ENCODE data around the gene SRSF9.
A peak's percentile ranks its signal among the peaks of the same experiment; 100 is the strongest.
"Not testable (repeated sequence)": the region's sequence is repeated elsewhere in the genome, so short reads cannot be mapped to it uniquely, and the experiment has no call there.

Gene SRSF9

DNA sequence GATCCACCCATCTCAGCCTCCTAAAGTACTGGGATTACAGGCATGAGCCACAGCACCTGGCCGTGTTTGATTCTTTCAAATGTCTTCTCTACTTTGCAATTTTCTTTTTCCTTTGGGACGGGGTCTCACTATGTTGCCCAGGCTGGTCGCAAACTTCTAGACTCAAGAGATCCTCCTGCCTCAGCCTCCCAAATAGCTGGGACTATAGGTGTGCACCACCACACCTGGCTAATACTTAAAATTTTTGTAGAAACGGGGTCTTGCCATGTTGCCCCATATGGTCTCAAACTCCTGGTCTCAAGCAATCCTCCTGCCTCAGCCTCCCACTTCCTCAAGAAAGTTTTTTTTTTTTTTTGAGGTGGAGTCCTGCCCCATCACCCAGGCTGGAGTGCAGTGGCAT is 21.6 kb downstream of the SRSF9 start:
- DNase-seq: no peak

DNA sequence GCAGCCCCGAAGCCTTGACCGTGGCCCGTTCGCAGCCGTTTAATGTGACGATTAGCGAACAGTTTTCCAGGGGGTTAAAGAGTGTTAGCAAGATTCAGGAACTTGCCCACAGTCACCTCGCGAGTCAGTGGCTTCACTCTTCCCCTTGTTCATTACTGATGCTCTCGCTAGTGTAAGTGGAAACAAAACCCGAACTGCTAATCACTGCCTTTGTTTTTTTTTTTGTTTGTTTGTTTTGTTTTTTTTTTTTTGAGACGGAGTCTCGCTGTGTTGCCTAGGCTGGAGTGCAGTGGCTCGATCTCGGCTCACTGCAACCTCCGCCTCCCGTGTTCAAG is 22.7 kb downstream of the SRSF9 start:
- not testable (repeated sequence) for DNase-seq

DNA sequence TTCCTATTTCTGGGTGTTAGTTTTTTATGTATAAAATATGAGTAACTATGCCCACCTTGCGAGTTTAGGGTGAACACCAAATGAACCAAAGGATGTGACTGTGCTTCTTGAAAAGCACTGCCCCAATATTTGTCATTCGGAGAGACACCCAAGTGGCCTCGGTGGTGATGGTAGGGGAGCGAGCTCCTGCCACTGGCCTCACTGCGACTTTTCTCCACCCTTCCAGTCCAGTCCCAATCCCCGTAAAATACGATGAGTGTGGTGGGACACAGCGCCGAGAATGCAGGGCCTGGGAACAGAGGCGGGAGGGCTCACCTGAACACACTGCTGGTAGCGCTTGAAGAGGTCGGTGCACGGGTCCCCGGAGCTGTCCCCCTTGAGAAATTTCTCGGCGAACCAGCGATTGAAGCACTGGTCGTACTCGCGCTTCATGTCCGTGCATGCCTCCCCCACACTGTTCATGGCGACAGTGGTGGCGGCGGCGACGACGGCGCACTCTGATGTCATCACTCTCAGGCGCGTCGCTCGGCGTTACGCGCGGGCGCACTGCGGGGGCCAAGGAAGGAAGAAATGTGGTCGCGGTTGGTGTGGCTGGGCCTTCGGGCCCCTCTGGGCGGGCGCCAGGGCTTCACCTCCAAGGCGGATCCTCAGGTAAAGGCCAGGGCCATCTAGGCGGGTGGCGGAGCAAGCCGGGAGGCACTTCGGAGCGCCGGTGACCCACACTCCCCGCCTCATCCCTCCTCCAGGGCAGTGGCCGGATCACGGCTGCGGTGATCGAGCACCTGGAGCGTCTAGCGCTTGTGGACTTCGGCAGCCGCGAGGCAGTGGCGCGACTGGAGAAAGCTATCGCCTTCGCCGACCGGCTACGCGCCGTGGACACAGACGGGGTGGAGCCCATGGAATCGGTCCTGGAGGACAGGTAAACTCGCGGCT is 23.4 kb downstream of the SRSF9 start, which contains the start of the genes GATC and TRIAP1:
Gene GATC (plus strand): TSS at position 534 of the 933 bp plus-strand sequence. CDS start 37 bp downstream, at position 571.
Gene TRIAP1 (minus strand): TSS at position 474 of the 933 bp plus-strand sequence. CDS start 12 bp downstream, at position 462.
- peak; percentile 87 for DNase-seq

DNA sequence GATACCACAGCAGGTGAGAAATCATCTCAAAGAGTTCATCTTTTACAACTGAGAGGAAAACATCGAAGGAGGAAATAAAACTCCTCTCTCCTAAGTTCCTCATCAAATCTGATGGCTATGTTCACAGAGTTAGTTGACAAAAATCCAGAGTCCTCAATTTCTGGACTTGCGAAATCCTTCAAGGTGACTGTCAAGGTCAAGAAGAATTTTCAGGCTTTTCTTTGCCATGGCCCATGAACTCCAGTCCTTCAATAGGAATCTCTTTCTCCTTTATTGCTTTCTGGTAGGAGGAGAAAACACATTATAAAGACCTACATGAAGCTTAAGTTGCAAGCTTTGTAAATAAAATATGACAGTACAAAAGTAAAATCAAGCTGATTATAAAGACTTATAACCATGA is 24.9 kb downstream of the SRSF9 start:
- DNase-seq: no peak

DNA sequence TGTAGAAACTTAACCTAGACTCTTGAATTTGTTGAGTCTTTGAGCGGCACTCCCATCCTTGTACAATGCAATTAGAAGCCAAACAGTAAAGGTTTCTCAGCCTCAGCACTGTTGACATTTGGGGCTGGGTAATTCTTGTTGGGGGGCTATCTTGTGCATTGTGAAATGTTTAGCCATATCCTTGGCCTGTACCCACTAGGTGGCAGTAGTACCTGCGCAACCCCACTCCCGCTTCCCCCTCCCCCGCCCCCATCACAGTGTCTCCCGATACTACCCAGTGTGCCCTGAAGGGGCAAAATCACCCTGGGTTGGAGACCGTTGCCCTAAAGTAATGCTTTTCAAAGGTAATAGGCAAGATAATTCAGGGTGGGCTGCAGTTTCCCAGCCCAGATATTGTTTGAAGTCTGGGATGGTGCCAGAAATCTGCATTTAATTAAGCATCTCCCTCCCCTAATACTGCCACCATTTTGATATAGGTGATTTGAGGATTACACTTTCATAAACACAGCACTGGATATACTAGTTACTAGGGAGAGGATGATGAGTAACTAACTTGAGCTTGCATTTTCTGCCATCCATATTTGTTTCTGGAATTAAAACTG is 29.8 kb downstream of the SRSF9 start:
- peak; percentile 31 to 47 for DNase-seq

DNA sequence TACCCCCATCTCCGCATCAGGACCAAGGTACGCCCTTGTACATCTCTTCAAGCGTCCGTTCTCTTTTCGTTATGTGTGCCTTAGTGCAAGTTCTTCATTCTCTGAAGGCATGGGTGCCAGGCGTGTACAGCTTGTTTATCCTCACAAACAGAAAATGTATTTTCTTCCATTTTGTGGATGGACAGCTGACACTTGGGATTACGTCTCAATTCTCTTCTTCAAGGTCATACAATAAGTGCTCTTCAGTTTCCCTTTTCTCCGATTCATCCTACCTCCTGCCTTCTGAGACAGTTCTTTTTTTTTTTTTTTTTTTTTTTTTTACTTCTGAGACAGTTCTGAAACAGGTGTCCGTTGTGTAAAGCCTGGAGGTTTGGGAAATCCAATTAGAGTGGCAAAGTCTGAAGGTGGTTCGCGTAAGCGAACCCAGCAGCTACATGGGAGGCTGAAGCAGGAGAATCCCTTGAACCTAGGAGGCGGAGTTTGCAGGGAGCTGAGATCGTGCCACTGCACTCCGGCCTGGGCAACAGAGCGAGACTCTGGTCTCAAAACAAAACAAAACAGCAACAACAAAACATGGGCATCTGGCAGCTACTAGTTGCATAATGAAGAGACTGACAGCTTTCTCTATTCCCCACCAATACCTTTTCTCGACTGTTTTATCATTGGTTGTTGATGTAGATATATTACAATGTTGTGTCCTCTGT is 30.9 kb downstream of the SRSF9 start:
- DNase-seq: no peak

DNA sequence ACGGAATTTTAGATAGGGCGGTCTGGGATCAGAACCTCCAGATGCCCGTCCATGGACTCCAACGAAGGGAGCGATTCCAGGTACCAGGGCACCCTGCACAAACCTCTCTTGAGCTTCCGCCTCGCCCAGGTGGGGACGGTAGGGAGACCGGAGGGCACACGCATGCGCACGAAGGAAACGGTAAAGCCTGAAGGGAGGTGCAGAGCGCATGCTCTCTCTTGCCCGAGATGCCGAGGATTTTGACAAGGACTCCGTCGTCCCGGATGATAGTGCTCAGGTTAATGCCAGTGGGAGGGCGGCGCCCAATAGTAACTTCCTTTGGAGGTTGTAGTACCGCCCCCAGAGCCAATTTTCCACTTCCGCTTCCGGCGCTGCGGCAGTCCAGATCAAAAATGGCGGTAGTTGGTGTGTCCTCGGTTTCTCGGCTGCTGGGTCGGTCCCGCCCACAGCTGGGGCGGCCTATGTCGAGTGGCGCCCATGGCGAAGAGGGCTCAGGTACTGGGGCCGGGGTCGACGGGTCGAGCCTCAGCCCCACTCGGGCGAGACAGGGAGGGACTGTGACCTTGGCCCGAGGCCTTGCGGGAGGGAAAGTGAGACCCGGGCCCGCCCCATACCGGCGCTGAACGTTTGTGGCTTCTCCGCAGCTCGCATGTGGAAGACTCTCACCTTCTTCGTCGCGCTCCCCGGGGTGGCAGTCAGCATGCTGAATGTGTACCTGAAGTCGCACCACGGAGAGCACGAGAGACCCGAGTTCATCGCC is 31.6 kb downstream of the SRSF9 start, which contains the start of gene COX6A1:
Gene COX6A1 (plus strand): TSS at position 379 of the 760 bp plus-strand sequence. CDS start 14 bp downstream, at position 393.
- peak; percentile 98 to 99 for DNase-seq

DNA sequence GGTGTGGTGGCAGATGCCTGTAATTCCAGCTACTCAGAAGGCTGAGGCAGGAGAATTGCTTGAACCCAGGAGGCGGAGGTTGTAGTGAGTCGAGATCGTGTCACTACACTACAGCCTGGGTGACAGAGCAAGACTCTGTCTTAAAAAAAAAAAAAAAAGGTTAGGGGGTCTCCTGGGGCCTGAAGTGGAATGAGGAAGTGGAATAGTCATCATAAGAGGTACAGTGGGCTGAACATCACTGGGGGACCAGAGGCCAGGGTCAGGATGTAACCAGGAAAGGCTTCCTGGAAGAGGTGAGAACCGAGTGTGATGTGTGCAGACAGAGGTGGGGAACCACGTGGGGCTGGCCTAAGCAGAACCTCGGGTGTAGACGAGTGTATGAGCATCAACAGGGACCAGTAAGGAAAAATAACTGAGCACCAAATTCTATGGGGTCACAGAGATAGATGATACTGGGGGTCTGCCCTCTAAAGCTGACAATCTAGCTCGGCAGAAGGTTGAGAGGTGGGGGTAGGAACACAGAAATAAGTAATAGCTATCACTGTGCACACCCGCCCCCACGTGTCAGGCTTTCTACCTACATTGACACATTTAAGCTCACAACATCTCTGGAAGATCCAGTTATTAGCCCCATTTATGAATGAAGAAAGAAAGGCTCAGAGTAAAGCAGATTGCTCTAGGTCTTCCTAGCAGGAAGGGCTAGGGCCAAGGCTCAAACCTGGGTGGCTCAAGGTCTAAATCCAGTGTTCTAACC is 36.6 kb downstream of the SRSF9 start:
- DNase-seq: no peak

DNA sequence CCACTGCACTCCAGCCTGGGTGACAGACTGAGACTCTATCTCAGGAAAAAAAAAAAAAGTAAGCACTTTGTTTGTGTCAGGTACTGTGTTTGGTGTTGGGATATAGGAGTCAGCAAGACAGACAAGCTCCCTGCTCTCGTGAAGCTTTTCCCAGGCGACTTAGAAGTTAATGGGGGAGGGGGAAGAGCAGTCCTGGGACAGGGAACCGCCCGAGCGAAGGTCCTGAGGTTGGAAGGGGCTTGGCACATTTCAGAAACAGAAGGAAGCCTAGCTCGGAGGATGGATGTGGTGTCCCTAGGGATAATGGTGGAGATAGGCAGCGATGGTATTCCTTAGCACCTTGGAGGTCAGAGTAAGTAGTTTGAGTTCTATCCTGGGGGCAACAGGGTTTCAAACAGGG is 40.2 kb downstream of the SRSF9 start:
- no peak for DNase-seq

DNA sequence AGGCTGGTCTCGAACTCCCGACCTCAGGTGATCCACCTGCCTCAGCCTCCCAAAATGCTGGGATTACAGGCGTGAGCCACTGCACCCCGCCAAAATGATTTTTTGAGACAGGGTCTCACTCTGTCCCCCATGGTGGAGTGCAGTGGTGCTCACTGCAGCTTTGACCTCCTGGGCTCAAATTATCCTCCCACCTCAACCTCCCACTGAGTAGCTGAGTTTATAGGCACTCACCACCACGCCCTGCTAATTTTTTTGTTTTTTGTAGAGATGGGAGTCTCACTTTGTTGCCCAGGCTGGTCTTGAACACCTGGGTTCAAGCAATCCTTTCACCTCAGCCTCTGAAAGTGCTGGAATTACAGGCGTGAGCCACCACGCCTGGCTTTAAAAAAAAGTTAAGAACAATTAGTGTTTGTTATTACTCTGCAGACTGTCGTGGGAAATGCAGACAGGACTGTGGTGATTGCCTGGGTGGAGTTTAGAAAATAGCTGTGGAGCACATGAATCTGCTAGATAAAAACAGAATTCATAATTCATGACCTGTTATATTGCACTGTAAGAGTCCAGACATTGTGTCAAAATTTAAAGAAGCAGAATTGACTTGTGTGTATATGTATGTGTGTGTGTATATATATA is 40.8 kb downstream of the SRSF9 start:
- no peak for DNase-seq

DNA sequence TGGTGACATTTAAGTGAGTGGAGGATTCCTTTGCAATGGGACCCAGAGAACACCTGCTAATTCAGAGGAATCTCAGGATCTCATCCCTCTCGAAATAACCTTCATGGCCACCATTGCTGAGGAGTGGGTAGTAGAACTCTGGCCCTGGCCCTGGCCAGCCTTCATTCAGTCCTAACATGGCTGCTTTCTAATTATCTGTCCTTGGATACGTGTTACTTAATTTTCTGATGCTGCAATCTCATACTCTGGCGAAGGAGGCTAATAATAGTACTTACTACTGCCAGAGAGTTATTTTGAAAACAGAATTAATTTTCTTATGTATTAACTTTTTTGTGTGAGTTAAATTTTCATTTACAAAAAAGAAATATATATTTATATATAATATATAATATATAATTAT is 43.8 kb downstream of the SRSF9 start:
- no peak for DNase-seq

DNA sequence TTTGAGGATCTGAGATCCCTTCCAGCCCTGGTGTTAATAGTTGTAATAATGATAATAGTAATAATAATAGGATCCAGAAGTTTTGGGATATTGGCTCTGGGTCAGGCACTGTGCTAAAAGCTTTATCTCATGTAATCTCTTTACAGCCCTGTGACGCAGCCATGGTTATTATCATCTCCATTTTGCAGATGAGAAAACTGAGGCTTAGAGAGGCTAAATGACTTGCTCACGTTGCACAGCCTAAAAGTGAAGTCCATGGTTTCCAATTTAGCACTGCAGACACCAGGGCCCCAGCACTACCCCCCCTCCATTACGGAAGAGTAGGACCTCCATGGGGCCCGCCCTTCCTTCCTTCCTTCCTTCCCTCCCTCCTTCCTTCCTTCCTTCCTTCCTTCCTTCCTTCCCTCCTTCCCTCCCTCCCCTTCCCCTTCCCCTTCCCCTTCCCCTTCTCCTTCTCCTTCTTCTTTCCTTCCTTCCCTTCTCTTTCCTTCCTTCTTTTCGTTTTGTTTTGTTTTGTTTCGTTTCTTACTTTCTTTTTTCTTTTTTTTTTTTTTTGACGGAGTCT is 46.6 kb downstream of the SRSF9 start:
- DNase-seq: no peak

DNA sequence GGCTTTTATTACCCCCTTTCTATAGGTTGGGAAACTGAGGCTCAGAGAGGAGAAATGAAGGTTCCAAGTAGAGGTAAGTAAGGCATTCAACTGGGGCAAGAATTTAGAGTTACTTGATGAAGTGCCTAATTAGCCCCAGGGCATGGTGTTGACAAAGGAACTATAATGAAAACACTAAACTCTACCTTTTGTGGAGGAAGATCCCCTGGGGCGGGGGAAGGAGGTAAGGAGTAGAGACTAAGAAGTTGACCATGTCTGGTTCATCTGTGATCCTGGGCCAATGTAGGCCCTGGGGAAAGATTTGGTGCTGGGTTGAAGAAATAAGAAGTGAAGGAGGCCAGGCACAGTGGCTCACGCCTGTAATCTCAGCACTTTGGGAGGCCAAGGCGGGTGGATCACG is 47.8 kb downstream of the SRSF9 start:
- no peak for DNase-seq

DNA sequence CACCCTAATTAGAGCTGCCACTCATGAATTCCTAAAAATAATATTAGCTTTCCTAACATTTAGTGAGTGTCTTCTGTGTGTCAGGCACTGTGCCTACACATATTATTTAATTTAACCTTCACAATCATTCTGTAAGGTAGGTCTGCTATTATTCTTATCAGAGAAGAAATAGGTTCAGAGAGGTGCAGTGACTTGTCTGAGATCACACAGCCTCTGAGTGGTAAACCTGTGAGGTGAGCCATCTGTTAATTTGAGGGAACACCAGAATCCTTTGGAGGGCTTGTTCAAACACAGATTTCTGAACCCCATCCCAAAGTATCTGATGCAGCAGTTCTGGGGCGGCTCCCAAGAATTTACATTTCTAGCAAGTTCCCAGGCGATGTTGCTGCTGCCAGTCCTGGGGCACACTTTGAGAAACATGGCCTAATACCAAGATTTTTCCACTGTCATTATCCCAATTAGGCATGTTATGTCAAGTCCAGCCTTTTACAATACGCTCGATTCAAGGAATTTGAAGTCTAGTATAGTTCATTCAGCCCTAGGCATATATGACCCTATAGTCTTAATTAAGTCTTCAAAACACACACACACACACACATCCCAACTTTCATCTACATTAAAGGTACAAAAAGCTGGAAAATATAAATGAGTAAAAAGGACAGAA is 51.5 kb downstream of the SRSF9 start:
- no peak for DNase-seq

DNA sequence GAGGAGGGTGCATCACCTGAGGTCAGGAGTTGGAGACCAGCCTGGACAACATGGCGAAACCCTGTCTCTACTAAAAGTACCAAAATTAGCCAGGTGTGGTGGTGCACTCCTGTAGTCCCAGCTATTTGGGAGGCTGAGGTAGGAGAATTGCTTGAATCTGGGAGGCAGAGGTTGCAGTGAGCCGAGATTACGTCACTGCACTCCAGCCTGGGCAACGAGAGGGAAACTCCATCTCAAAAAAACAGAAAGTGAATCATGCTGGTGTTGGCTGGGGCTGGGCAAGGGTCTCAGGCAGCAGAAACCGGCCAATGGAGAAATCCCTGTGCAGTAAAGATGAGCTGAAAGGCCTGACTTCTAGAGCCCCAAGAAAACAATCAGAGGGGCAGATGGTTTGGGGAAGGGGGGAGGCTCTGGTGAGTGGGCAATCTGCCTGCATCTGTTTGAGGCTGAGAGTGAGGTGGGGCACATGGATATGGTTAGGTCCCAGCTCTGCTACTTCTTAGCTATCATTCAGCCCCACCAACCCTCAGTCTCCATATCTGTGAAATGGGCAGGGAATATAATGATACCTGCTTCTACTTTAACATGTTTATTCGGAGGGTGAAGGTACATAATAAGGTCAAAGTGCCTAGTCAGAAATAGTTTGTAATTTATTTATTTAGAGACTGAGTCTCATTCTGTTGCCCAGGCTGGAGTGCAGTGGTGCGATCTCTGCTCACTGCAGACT is 52.9 kb downstream of the SRSF9 start:
- DNase-seq: no peak

DNA sequence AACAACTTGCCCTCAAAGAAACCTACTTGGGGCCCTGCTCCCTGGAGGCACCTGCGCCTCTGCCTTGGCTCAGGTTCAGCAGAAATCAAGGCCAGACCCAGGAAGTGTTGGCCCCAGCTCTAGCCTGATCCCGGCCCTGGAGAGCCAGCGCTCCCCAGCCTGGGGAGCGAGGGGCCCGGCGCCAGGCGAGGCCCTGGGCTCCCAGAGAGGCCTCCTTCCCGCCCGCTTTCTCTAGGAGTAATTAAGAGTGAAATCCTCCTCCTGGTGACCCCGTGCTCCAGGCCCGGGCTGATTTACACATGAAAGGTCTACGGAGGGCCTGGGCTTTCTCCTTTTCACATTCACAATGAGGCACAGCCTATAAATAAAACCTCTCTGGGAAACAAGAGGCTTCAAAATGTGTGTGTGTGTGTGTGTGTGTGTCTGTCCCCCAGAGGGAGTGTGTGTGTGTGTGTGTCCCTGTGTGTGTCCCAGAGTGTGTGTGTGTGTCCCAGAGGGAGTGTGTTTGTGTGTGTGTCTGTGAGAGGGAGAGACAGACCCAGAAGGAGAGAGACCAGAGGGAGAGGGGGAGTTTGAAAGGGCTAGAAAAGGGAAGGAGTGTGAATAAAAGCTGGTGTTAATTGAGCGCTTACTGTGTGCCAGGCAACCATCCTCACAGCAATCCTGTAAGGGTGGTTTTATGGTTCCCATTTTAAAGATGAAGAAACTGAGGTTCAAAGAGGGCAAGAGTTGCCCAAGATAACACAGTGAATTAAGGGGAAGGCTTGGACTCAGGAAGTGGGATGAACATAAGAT is 55.5 kb downstream of the SRSF9 start:
- DNase-seq: no peak

DNA sequence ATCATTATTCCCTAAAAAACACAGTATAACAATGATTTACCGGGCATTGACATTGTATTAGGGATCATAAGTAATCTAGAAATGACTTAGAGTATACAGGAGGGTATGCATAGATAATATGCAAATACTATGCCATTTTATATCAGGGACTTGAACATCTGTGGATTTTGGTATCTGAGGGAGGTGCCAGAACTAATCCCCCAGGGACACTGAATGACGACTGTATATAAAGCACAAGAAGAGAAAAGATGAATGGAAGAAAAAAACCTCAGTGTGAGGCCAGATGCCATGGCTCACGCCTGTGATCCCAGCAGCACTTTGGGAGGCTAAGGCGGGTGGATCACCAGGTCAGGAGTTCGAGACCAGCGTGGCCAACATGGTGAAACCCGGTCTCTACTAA is 57.1 kb downstream of the SRSF9 start:
- no peak for DNase-seq
